ENCODE measurements around the gene CUL2. TPM values are rescaled to one million over a fixed set of nuclear protein-coding genes. Genes with fewer than 3 reads are reported as not detected.

The CUL2 gene
- total RNA-seq, 4 donors from 2014 or later, result 15.9 to 28.5 (median 22.7) TPM

Small RNA genes lying within 50 kb of the gene (small RNA-seq; reads per million reads assigned to genes)
- gene MIR3611, result 0 reads per million in 4 donors
- 0 reads per million in 4 donors for gene RNU7-77P

Other genes with a start within 250 kb of the CUL2 start
- 10 to 100 TPM; 37.7 to 78.1 (median 47.1) TPM for gene CREM, start 36.5 kb upstream of the CUL2 start, total RNA-seq
- gene CCNY, start 246.2 kb upstream of the CUL2 start, total RNA-seq, result 100 to 1,000 TPM in 1 of 4 donors, 10 to 100 TPM in 3; 35.5 to 106 (median 63.2) TPM